ENCODE measurements around the gene TST.
A peak's percentile ranks its signal among the peaks of the same experiment; 100 is the strongest.

The TST gene

DNA sequence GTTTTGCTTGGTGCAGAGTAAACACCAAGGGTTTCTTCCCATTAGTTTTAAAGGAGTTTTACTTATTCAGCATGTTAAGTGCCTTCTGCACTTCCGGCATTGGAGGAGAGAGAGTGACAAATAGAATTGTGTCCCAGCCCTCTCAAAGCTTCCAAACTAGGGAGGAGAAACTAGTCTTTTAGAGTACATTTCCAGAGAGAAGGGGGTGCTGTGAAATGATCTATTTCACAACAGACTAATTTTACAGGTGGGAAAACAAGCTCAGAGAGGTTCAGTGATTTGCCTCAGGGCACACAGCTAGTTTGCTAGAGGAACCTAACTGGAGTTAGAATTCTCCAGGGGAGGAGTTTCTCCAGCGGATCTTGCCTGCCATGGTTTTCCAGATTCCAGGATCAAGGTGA, 12.9 kb upstream of the TST start:
- DNase-seq (ENCODE audit: low read depth in 2 of 2) = no peak

DNA sequence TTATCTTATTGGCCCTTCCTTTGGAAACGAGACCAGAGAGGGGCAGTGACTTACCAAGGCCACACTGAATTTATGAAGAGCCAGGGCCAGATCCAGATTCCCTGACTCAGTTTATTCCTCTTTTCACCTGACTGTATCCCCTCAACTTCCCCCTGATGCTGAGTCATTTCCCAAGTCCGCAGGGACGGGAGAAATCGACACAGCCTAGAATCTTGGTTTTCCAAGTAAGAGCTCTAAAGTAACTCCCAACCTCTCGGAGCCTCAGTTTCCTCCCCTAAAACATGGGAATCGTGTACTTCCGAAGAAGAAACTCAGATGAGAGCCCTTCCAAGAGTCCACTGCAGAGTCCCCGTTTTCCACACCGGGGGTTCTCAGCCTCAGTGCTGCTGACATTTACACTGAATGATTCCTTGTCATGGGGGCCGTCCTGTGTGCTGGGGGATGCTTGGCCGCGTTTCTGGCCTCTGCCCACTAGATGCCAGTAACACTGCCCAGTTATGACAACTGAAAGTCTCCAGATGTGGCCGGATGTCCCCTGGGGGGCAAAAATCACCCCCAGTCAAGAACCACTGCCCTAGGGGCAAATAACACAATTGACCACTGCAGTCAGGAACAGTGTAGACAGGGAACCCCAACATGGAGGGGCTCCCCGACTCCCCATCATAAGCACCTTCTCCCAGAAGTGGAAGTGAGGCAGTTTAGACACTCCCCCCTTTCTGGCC, 11.5 kb upstream of the TST start:
- no peak for DNase-seq (ENCODE audit: low read depth in 2 of 2)

- DNase-seq (ENCODE audit: low read depth in 2 of 2) = no peak
These were observed 9.7 kb upstream of the TST start for GRCh38 chr22:37028692-37029674.

GRCh38 chr22:37027556-37027955, 8.3 kb upstream of the TST start:
- no peak for DNase-seq (ENCODE audit: low read depth in 2 of 2)

GRCh38 chr22:37026325-37026724, 7.1 kb upstream of the TST start:
- no peak for DNase-seq (ENCODE audit: low read depth in 2 of 2)

DNA sequence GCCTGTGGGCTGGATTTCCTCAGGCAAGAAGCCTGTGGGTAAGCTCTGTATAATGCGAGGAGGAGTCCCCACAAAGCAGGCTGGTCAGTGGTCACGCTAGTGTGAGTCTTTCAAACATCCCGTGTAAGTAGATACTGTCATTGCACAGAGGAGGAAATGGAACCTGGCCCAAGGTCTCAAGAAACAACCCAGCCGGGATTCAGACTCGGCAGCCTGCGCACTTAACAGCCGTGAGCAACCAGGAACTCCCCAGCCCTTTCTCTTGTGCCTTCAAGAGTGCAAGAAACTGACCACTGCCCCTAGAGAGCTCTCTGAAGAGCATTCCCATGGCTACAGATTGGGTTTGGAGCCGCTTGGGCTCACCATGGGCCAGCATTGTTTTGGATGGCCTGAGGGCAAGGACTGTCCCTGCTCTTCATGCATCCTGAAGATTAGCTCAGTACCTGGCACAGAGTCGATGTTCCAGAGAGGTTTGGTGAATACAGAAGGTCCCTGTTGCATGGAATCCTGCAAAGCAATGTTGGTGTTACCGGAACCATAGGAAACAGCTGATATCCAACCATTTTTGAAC, 6.3 kb upstream of the TST start:
- no peak for DNase-seq (ENCODE audit: low read depth in 2 of 2)

GRCh38 chr22:37024339-37025157, 5.3 kb upstream of the TST start:
- no peak for DNase-seq (ENCODE audit: low read depth in 2 of 2)

GRCh38 chr22:37023743-37024338, 4.6 kb upstream of the TST start:
- no peak for DNase-seq (ENCODE audit: low read depth in 2 of 2)

GRCh38 chr22:37022483-37023337, 3.5 kb upstream of the TST start:
- no peak for DNase-seq (ENCODE audit: low read depth in 2 of 2)

- peak; percentile 38 to 39 for DNase-seq (ENCODE audit: low read depth in 2 of 2)
These were observed 2.6 kb upstream of the TST start for GRCh38 chr22:37021710-37022482.

GRCh38 chr22:37021041-37021440, 1.8 kb upstream of the TST start:
- no peak for DNase-seq (ENCODE audit: low read depth in 2 of 2)

- DNase-seq (ENCODE audit: low read depth in 2 of 2) = no peak
These were observed 889 bp upstream of the TST start for GRCh38 chr22:37020192-37020479.

- DNase-seq (ENCODE audit: low read depth in 2 of 2) = no peak
These were observed 385 bp downstream of the TST start for GRCh38 chr22:37018815-37019308.

GRCh38 chr22:37018086-37018814, 997 bp downstream of the TST start:
- DNase-seq (ENCODE audit: low read depth in 2 of 2) = no peak

- DNase-seq (ENCODE audit: low read depth in 2 of 2) = no peak
These were observed 1.9 kb downstream of the TST start for GRCh38 chr22:37017356-37017755.

GRCh38 chr22:37016134-37016910, 2.9 kb downstream of the TST start:
- DNase-seq (ENCODE audit: low read depth in 2 of 2) = no peak

- DNase-seq (ENCODE audit: low read depth in 2 of 2) = no peak
These were observed 3.7 kb downstream of the TST start for GRCh38 chr22:37015587-37015878.

- no peak for DNase-seq (ENCODE audit: low read depth in 2 of 2)
These were observed 4.2 kb downstream of the TST start for GRCh38 chr22:37014835-37015586.
